GM21737 (cell line): ENCODE data around the gene ZNF581.

Experiments
- ATAC-seq: cut with Tn5 transposase; IDR thresholded peaks from one replicate; pipeline ENCODE4 v1.9.1; 2021; ENCODE audit warnings: mild to moderate bottlenecking, moderate library complexity; ENCODE audit not compliant: unreplicated experiment

The ZNF581 gene

DNA sequence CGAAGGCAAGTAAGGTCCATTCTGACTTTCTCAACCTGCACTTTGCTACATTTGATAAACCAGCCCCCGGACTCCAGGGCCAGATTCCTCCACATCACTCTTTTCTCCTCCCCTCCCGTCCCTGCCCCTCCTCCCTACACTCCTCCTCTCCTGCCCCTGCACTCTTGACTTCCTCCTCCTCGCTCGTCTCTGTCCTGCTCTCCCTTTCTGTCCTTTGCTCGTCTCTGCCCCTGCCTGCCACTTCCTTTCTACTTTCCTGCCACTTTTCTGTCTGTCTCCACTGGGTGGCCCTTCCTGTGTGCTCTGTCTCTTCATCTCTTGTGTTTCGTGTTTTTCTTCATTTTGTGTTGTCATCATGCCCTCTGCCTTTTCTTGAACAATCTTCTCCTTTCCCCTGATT, 18.4 kb downstream of the ZNF581 start:
- ATAC-seq, result no peak

DNA sequence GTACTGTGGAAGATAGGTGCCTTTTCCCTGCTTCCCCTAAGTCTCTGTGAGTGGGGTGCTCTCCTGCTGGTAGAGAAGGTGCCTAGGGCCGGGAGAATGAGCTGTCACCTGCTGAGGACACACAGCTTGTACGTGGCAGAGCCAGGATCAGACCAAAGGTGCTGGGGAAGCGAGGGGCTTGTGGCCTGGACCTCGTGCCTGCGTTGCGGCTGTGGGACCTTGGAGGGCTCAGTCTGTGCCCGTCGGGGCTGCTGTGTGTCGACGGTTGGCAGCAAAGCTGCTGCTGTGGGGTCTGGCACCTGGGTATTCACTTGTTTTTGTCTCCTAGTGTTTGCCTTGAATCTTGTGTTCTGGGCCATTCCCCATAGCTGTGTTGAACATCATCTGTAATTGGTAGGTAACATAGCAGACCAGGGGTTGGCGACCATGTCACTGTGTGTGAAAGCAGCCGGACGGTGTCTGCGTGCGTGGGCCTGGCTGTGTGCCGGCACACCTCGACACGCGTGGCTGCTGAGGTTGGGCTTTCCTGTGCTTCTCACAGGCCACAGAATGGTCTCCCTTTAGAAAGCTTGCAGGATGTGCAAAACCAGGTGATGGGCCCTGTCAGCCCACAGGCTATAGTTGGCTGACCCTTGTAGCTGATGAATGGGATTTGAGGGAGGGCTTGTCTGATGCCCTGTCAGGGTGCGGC, 20.5 kb downstream of the ZNF581 start:
- no peak for ATAC-seq

GRCh38 chr19:55666343-55667005, 23.0 kb downstream of the ZNF581 start:
- ATAC-seq, result no peak

- no peak for ATAC-seq
These were observed 23.5 kb downstream of the ZNF581 start for GRCh38 chr19:55667006-55667381.

DNA sequence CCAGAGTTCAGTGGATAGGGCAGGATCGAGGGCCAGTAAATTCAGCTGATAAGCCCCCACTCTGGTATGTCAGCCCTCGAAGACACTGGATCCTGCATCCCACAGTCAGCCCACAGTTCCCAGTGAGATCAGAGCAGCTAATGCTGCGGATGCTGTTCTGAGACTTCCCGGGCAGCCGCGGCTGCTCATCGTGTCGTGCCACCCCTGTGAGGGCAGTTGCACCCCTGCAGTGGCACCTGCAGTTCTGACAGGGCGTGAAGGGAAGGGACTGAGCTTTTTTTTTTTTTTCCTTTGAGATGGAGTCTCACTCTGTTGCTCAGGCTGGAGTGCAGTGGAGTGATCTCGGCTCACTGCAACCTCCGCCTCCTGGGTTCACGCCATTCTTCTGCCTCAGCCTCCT, 24.1 kb downstream of the ZNF581 start:
- ATAC-seq, result no peak

GRCh38 chr19:55667958-55668357, 24.5 kb downstream of the ZNF581 start:
- no peak for ATAC-seq

- ATAC-seq, result no peak
These were observed 25.3 kb downstream of the ZNF581 start for GRCh38 chr19:55668603-55669348.

DNA sequence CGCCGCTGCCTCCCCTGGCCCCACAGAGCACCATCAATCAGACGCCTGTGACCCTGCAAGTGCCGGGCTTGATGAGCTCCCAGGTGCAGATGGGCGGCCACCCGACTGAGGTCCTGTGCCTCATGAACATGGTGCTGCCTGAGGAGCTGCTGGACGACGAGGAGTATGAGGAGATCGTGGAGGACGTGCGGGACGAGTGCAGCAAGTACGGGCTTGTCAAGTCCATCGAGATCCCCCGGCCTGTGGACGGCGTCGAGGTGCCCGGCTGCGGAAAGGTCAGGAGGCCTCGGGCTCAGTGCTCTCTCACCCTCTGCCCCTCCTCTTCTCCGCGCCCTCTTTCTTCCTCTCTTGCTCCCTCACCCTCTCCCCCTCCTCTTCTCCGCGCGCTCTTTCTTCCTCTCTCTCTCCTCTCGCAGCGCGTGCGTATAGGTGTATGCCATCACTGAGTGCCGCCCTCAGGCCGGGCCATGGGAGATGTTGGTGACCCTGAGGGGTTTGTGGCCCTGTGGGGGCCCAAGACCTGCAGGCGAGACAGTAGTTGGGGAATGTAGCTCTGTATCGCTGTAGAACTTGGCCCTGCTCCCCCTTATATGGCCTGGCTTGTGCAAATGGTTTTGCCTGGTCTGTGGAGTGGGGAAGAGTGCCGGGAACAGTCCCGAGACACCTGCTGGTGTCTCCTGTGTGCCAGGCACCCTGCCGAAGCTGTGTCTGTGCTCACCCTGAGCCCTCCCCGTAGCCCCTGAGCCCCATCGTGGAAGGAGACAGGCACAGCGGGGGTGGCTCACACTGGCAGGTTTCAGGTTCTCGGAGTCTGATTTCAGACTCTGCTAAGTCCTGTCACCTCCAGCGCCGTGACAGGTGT, 26.2 kb downstream of the ZNF581 start:
- ATAC-seq, result no peak

GRCh38 chr19:55670280-55671053, 27.0 kb downstream of the ZNF581 start:
- ATAC-seq, result no peak

DNA sequence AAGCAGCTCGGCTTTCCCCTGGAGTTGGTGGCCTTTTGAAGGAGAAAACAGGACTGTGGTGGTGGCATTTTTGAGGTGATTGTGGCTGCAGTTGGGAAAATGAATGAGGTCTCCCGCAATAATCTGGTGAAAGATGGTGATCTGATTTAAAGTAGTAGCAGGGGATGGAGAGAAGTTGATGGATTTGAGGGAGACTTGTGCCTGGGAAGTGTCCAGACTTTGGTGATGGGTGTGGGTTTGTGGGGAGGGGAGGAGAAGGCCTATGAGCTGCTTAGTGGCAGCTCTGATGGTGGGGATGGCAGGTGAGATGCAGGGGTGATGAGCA, 27.6 kb downstream of the ZNF581 start:
- no peak for ATAC-seq

- no peak for ATAC-seq
These were observed 29.0 kb downstream of the ZNF581 start for GRCh38 chr19:55672418-55672817.

GRCh38 chr19:55673465-55673864, 30.0 kb downstream of the ZNF581 start:
- no peak for ATAC-seq

- no peak for ATAC-seq
These were observed 30.4 kb downstream of the ZNF581 start for GRCh38 chr19:55673889-55674288.

GRCh38 chr19:55674459-55674840, 31.0 kb downstream of the ZNF581 start:
- no peak for ATAC-seq

DNA sequence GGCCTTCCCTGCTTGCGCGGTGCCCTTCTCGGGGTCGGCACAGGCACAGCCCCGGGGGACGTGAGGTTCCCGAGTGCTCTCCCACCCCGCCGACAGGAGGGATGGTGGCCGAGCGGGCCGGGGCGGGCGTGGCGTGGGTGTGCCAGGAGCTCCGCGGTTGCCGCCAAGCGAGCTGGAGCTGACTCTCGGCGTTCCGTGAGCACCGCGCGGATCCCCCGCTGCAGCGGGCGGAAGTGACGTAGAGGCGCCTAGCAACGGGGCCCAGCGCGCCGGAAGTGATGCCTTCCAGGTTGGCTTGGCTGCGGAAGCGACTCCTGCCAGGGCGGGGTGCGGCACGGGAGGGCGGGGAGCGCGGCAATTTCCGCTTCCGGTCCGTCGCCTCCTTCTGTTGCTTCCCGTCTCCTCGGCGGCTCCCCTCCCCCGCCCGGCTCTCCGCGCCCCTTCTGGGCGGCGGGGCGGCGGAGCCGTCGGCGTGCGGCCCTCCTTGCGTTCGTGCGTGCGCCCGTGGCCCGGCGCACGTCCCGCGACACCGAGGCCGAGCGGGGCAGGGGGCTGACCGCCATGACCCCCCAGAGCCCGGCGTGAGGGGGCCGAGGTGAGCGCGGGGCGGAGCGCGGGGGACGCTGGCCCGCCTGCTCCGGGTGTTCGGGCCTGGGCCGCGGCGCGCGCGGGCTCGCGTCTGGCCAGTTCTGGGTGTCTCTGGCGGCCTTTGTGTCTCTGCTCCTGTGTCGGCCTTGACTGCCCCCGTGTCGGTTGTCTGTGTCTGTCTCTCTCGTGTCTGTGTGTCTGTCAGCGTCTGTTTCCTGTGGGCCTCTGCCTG, 31.6 kb downstream of the ZNF581 start, which contains the start of gene EPN1:
Gene EPN1, plus strand, starts transcription at position 386 of the 820 bp plus-strand sequence. CDS start 3,402 bp downstream, outside the sequence.
- ATAC-seq, result peak; percentile 63

GRCh38 chr19:55675661-55676354, 32.4 kb downstream of the ZNF581 start:
- ATAC-seq, result no peak

- no peak for ATAC-seq
These were observed 32.9 kb downstream of the ZNF581 start for GRCh38 chr19:55676383-55676782.

- no peak for ATAC-seq
These were observed 33.5 kb downstream of the ZNF581 start for GRCh38 chr19:55676889-55677505.
